ENCODE data around the gene ALOXE3. TPM values are rescaled to one million over a fixed set of nuclear protein-coding genes. Genes with fewer than 3 reads are reported as not detected.
A peak's percentile ranks its signal among the peaks of the same experiment; 100 is the strongest.
"Not testable (repeated sequence)": the region's sequence is repeated elsewhere in the genome, so short reads cannot be mapped to it uniquely, and the experiment has no call there.

ALOXE3 gene
- total RNA-seq, 6 donors from 2014 or later = not detected

DNA sequence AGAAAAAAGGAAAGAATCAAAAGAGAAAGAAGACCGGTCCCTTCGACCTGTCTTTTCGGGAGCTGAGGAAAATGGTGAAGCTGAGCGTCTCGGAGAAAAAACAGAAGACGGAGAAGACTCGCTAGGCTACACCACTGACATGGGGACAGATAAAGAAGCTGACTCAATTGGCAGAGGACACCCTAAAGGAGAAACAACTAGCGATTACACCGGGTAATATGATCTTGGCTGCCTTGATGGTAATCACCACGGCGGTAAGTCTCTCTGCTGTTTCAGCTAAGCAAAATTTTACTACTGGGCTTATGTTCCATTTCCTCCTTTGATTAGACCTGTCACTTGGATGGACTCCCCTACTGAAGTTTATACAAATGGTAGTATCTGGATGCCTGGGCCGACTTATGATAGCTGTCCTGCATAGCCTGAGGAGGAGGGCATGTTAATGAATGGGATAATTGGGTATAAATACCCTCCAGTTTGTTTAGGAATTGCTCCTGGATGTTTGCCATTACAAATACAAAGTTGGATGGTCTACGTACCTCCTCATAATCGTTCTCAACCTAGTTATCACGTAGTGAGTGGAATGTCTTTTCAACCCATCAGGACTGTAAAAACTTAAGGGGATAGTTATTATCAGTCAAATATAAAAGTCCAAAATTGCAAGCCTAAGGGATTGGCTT, 55.4 kb downstream of the ALOXE3 start:
- TF ChIP-seq POLR2AphosphoS5 (IDR thresholded peaks at IDR 0.05) (no peak), EP300 (IDR thresholded peaks at IDR 0.05) (no peak), POLR2A (IDR thresholded peaks at IDR 0.05) (no peak)
- TF ChIP-seq, protein P1, sequence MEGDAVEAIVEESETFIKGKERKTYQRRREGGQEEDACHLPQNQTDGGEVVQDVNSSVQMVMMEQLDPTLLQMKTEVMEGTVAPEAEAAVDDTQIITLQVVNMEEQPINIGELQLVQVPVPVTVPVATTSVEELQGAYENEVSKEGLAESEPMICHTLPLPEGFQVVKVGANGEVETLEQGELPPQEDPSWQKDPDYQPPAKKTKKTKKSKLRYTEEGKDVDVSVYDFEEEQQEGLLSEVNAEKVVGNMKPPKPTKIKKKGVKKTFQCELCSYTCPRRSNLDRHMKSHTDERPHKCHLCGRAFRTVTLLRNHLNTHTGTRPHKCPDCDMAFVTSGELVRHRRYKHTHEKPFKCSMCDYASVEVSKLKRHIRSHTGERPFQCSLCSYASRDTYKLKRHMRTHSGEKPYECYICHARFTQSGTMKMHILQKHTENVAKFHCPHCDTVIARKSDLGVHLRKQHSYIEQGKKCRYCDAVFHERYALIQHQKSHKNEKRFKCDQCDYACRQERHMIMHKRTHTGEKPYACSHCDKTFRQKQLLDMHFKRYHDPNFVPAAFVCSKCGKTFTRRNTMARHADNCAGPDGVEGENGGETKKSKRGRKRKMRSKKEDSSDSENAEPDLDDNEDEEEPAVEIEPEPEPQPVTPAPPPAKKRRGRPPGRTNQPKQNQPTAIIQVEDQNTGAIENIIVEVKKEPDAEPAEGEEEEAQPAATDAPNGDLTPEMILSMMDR (IDR thresholded peaks at IDR 0.05) = no peak
- Histone ChIP-seq H3K27me3 (peaks cover 0 to 25% (median 4%) of the 10 kb centered on the region in 4 donors), H3K4me3 (no peak overlapping the region), H3K36me3 (no peaks in the 10 kb centered on the region), H3K4me1 (peaks cover 0 to 17% (median 3%) of the 10 kb centered on the region in 4 donors), H3K9me3 (no peaks in the 10 kb centered on the region), H3K27ac (no peak overlapping the region)
- 27 to 33% methylated on average over 15 of the region's 15 CpGs for WGBS, 2 donors
- DNase-seq (no peak), ATAC-seq (ENCODE audit: low FRiP score in 2 of 2) (no peak)

DNA sequence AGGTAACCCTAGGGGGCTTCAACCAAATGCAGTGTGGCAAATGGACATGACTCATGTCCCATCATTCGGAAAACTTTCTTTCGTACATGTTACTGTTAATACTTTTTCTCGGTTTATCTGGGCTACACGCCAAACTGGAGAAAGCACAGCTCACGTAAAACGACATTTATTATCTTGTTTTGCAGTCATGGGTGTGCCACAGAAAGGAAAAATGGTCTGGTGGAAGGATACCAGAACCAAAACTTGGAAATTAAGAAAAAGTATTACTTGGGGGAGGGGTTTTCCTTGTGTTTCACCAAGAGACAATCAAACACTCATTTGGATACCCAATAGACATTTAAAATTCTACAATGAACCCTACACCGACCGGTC, 55.9 kb downstream of the ALOXE3 start:
- H3K36me3 ChIP-seq = no peaks in the 10 kb centered on the region
- H3K4me1 ChIP-seq = peaks cover 0 to 22% (median 7%) of the 10 kb centered on the region in 4 donors
- DNase-seq (no peak), ATAC-seq (ENCODE audit: low FRiP score in 2 of 2) (no peak)
- H3K9me3 ChIP-seq = no peaks in the 10 kb centered on the region
- no peak overlapping the region for H3K27ac ChIP-seq
- H3K27me3 ChIP-seq = peaks cover 0 to 25% (median 4%) of the 10 kb centered on the region in 4 donors
- TF ChIP-seq POLR2AphosphoS5 (IDR thresholded peaks at IDR 0.05) (no peak), POLR2A (IDR thresholded peaks at IDR 0.05) (no peak), EP300 (IDR thresholded peaks at IDR 0.05) (no peak)
- TF ChIP-seq, protein P1 (IDR thresholded peaks at IDR 0.05) = no peak
- WGBS, 2 donors = 21 to 33% methylated on average over 8 of the region's 8 CpGs
- H3K4me3 ChIP-seq = no peak overlapping the region

DNA sequence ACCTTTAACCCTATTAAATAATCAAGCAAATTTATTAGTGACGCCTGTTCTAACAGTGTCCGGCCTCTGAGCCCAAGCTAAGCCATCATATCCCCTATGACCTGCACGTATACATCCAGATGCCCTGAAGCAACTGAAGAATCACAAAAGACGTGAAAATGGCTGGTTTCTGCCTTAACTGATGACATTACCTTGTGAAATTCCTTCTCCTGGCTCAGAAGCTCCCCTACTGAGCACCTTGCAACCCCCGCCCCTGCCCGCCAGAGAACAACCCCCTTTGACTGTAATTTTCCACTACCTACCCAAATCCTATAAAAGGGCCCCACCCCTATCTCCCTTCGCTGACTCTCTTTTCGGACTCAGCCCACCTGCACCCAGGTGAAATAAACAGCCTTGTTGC, 56.5 kb downstream of the ALOXE3 start:
- peaks cover 0 to 28% (median 13%) of the 10 kb centered on the region in 4 donors for H3K4me1 ChIP-seq
- 69% methylated on average over 8 of the region's 8 CpGs for WGBS, 2 donors
- not testable (repeated sequence) for H3K4me3 ChIP-seq; ATAC-seq (ENCODE audit: low FRiP score in 2 of 2); H3K9me3 ChIP-seq; DNase-seq; H3K27ac ChIP-seq; H3K36me3 ChIP-seq
- peaks cover 0 to 25% (median 4%) of the 10 kb centered on the region in 4 donors for H3K27me3 ChIP-seq

DNA sequence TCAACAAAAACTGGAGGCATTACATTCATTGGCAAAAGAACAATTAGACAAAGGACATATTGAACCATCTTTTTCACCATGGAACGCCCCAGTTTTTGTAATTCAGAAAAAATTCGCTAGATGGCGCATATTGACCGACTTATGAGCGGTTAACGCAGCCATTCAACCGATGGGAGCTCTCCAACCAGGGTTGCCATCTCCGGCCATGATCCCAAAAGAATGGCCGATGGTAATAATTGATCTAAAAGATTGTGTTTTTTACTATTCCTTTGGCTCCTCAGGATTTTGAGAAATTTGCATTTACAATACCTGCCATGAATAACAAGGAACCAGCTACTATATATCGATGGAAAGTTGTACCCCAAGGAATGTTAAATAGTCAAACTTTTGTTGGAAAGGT, 58.0 kb downstream of the ALOXE3 start:
- peaks cover 0 to 40% (median 27%) of the 10 kb centered on the region in 4 donors for H3K4me1 ChIP-seq

DNA sequence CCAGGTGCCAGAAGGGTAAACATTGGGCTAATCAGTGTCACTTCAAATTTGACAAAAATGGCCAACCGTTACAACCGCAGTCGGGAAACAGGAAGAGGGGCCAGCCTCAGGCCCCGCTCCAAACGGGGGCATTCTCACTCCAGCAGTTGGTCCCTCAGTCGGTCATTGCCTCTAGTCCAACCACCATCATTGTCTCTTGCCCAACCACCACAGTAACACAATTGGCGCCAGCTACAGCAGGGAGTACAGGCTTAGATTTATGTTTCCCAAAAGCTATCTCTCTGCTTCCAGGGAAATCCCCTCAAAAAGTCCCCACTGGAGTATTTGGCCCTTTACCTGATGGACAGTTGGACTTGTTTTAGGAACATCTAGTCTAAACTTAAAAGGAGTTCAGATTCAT, 59.2 kb downstream of the ALOXE3 start:
- Histone ChIP-seq H3K27ac (peak overlapping the region in 2 of 4 donors; percentile 40 to 60), H3K36me3 (no peaks in the 10 kb centered on the region), H3K9me3 (no peaks in the 10 kb centered on the region), H3K4me1 (peaks cover 0 to 45% (median 29%) of the 10 kb centered on the region in 4 donors), H3K4me3 (peak overlapping the region in 1 of 4 donors; percentile 27), H3K27me3 (peaks cover 0 to 19% (median 4%) of the 10 kb centered on the region in 4 donors)
- no peak for DNase-seq
- TF ChIP-seq EP300 (IDR thresholded peaks at IDR 0.05) = no peak
- TF ChIP-seq, protein P1 (IDR thresholded peaks at IDR 0.05) = no peak
- TF ChIP-seq POLR2AphosphoS5 (IDR thresholded peaks at IDR 0.05) = no peak
- TF ChIP-seq POLR2A (IDR thresholded peaks at IDR 0.05) = no peak
- ATAC-seq (ENCODE audit: low FRiP score in 2 of 2) = no peak
- 13 to 18% methylated on average over 7 of the region's 7 CpGs for WGBS, 2 donors

More for the DNA sequence above, 58.0 kb downstream of the ALOXE3 start:
- WGBS, 2 donors = 6 to 8% methylated on average over 10 of the region's 10 CpGs
- Histone ChIP-seq H3K27me3 (peaks cover 0 to 25% (median 4%) of the 10 kb centered on the region in 4 donors), H3K36me3 (no peaks in the 10 kb centered on the region), H3K27ac (no peak overlapping the region), H3K4me3 (no peak overlapping the region), H3K9me3 (no peaks in the 10 kb centered on the region)
- ATAC-seq (ENCODE audit: low FRiP score in 2 of 2) (peak in 1 of 2 donors; percentile 63), DNase-seq (peak in 1 of 2 donors; percentile 57)
- TF ChIP-seq POLR2A (IDR thresholded peaks at IDR 0.05) = no peak
- TF ChIP-seq POLR2AphosphoS5 (IDR thresholded peaks at IDR 0.05) = no peak
- no peak for TF ChIP-seq EP300 (IDR thresholded peaks at IDR 0.05)
- TF ChIP-seq, protein P1 (IDR thresholded peaks at IDR 0.05) = peak; percentile 61 to 75 (median 70)

Measured in upper lobe of left lung (tissue), 6 donors.